Measurements from ENCODE around the gene HAUS2.
A peak's percentile ranks its signal among the peaks of the same experiment; 100 is the strongest.
"Not testable (repeated sequence)": the region's sequence is repeated elsewhere in the genome, so short reads cannot be mapped to it uniquely, and the experiment has no call there.

Gene HAUS2

DNA sequence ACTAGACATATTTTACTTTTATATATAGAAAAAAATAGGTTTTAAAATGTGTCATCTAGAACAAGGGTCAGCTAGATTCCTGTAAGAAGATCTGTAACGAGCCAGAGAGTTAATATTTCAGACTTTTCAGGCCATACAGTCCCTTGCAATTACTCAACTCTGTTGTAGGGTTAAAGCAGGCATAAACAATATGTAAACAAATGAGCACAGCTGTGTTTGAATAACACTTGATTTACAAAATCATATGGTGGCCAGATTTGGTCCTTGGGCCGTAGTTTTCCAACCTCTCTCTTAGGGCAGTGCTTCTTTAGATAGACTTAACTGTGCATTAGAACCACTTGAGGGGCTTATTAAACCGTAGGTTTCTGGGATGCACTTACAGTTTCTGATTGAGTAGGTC is 19.7 kb upstream of the HAUS2 start:
- H3K36me3 ChIP-seq (ENCODE audit: control insufficient read depth, insufficient read depth, low read length), result peaks cover 57% of the 10 kb centered on the region
- WGBS, 2 experiments (ENCODE audit: insufficient coverage in 2 of 2), result 89 to 100% methylated on average over 2 of the region's 3 CpGs

GRCh38 chr15:42533246-42533645 is 15.4 kb upstream of the HAUS2 start:
- no peak overlapping the region for H3K27ac ChIP-seq (ENCODE audit: low read depth, low read length, severe bottlenecking)
- no peaks in the 10 kb centered on the region for H3K9me3 ChIP-seq (ENCODE audit: control insufficient read depth, low read length)
- no peaks in the 10 kb centered on the region for H3K4me1 ChIP-seq (ENCODE audit: control insufficient read depth, insufficient read depth, low read length, poor library complexity, severe bottlenecking)
- peaks cover 46% of the 10 kb centered on the region for H3K36me3 ChIP-seq (ENCODE audit: control insufficient read depth, insufficient read depth, low read length)
- no CpG with 5 or more reads among the region's 1 CpG for WGBS, 2 experiments (ENCODE audit: insufficient coverage in 2 of 2)
- H3K4me3 ChIP-seq (ENCODE audit: extremely low read depth, insufficient read depth, low read length, poor library complexity, severe bottlenecking), result no peak overlapping the region

More for the DNA sequence above, 19.7 kb upstream of the HAUS2 start:
- H3K4me3 ChIP-seq (ENCODE audit: extremely low read depth, insufficient read depth, low read length, poor library complexity, severe bottlenecking), result no peak overlapping the region
- no peaks in the 10 kb centered on the region for H3K4me1 ChIP-seq (ENCODE audit: control insufficient read depth, insufficient read depth, low read length, poor library complexity, severe bottlenecking)
- no peaks in the 10 kb centered on the region for H3K9me3 ChIP-seq (ENCODE audit: control insufficient read depth, low read length)
- no peak overlapping the region for H3K27ac ChIP-seq (ENCODE audit: low read depth, low read length, severe bottlenecking)

DNA sequence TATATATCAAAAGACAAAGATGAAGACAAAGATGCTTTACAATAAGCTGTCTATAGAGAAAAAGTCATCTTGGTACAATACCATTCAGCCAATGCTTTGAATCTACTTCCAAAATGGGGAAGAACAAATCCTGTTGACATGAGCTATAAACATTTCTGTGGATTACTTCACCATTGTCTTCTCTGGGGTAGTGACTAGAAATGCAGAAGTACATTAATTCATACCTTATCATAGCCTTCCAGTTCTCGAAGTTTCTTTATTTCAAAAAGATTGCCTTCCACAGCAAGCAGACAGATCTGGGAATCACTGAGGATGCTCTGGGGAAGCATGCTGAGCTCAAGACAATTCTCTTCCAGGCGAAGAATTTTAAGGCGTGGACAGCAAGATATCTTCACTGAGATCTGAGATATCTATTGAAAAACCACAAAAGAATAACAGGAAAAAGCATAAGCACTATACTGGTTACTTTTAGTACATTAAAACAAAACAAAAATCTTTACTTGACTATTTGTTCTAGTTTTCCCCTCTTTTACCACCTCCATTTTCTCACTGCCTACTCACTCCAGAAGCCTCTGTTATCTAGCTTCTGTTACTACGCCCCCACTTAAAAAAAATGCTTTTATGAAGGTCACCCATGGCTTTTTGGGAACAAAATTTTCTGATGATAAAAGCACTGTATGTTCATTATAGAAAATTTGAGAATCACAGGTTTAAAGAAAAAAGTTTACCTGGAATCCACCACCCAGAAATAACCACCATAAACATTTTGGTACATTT is 3.6 kb upstream of the HAUS2 start:
- peaks cover 52% of the 10 kb centered on the region for H3K36me3 ChIP-seq (ENCODE audit: control insufficient read depth, insufficient read depth, low read length)
- peaks cover 12% of the 10 kb centered on the region for H3K4me1 ChIP-seq (ENCODE audit: control insufficient read depth, insufficient read depth, low read length, poor library complexity, severe bottlenecking)
- H3K27ac ChIP-seq (ENCODE audit: low read depth, low read length, severe bottlenecking), result no peak overlapping the region
- H3K4me3 ChIP-seq (ENCODE audit: extremely low read depth, insufficient read depth, low read length, poor library complexity, severe bottlenecking), result no peak overlapping the region
- 90 to 100% methylated on average over 1 to 2 of the region's 4 CpGs for WGBS, 2 experiments (ENCODE audit: insufficient coverage in 2 of 2)
- no peaks in the 10 kb centered on the region for H3K9me3 ChIP-seq (ENCODE audit: control insufficient read depth, low read length)

DNA sequence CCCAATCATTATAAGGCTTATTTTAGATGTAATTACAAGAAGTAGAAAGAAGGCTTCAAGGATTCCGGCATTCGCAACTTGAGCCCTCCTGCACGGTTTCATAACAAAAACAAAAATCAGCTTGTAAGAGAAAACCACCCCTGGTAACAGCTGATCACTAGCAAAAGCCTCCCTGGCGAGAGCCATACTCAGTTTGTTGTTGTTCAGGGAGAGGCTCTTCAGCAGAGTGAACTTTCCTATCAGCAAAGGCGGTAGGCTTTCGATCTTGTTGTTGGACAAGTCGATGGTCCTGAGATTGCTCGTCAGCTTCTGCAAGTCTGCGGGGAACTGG is 755 bp upstream of the HAUS2 start:
- H3K36me3 ChIP-seq (ENCODE audit: control insufficient read depth, insufficient read depth, low read length), result peaks cover 34% of the 10 kb centered on the region
- peaks cover 12% of the 10 kb centered on the region for H3K4me1 ChIP-seq (ENCODE audit: control insufficient read depth, insufficient read depth, low read length, poor library complexity, severe bottlenecking)
- no peaks in the 10 kb centered on the region for H3K9me3 ChIP-seq (ENCODE audit: control insufficient read depth, low read length)
- H3K27ac ChIP-seq (ENCODE audit: low read depth, low read length, severe bottlenecking), result peak overlapping the region; percentile 52
- 2 to 3% methylated on average over 6 of the region's 9 CpGs for WGBS, 2 experiments (ENCODE audit: insufficient coverage in 2 of 2)
- peak overlapping the region; percentile 91 for H3K4me3 ChIP-seq (ENCODE audit: extremely low read depth, insufficient read depth, low read length, poor library complexity, severe bottlenecking)

- no peaks in the 10 kb centered on the region for H3K9me3 ChIP-seq (ENCODE audit: control insufficient read depth, low read length)
- WGBS, 2 experiments (ENCODE audit: insufficient coverage in 2 of 2), result 0% methylated on average over 5 to 6 of the region's 15 CpGs
- peak overlapping the region; percentile 52 for H3K27ac ChIP-seq (ENCODE audit: low read depth, low read length, severe bottlenecking)
- peaks cover 26% of the 10 kb centered on the region for H3K36me3 ChIP-seq (ENCODE audit: control insufficient read depth, insufficient read depth, low read length)
- H3K4me1 ChIP-seq (ENCODE audit: control insufficient read depth, insufficient read depth, low read length, poor library complexity, severe bottlenecking), result peaks cover 12% of the 10 kb centered on the region
- peak overlapping the region; percentile 91 for H3K4me3 ChIP-seq (ENCODE audit: extremely low read depth, insufficient read depth, low read length, poor library complexity, severe bottlenecking)
These were observed 424 bp downstream of the HAUS2 start for GRCh38 chr15:42549032-42549491.

- peak overlapping the region; percentile 91 for H3K4me3 ChIP-seq (ENCODE audit: extremely low read depth, insufficient read depth, low read length, poor library complexity, severe bottlenecking)
- H3K36me3 ChIP-seq (ENCODE audit: control insufficient read depth, insufficient read depth, low read length), result peaks cover 20% of the 10 kb centered on the region
- WGBS, 2 experiments (ENCODE audit: insufficient coverage in 2 of 2), result 45 to 80% methylated on average over 4 to 7 of the region's 12 CpGs
- H3K27ac ChIP-seq (ENCODE audit: low read depth, low read length, severe bottlenecking), result no peak overlapping the region
- no peaks in the 10 kb centered on the region for H3K9me3 ChIP-seq (ENCODE audit: control insufficient read depth, low read length)
- peaks cover 12% of the 10 kb centered on the region for H3K4me1 ChIP-seq (ENCODE audit: control insufficient read depth, insufficient read depth, low read length, poor library complexity, severe bottlenecking)
These were observed 1.2 kb downstream of the HAUS2 start for GRCh38 chr15:42549741-42550392.

- WGBS, 2 experiments (ENCODE audit: insufficient coverage in 2 of 2), result 100% methylated on average over 1 of the region's 1 CpG; no CpG with 5 or more reads in 1 of the 2 experiments
These were observed 4.9 kb downstream of the HAUS2 start for GRCh38 chr15:42553554-42553953.

DNA sequence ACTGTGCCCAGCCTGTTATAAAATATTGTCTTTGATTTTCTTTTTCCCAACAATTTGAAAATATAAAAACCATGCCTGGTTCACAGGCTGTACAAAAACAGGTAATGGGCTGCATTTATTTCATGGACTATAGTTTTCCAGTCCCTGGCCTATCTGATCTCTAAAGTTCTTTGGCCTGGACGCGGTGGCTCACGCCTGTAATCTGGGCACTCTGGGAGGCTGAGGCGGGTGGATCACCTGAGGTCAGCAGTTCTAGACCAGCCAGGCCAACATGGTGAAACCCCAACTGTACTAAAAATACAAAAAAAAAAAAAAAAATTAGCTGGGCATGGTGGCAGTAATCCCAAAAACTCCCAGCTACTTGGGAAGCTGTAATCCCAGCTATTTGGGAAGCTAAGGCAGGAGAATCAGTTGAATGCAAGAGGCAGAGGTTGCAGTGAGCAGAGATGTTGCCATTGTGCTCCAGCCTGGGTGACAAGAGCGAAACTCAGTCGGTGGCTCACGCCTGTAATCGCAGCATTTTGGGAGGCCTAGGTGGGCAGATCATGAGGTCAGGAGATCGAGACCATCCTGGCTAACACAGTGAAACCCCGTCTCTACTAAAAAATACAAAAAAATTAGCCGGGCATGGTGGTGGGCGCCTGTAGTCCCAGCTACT is 8.0 kb downstream of the HAUS2 start:
- peaks cover 50% of the 10 kb centered on the region for H3K36me3 ChIP-seq (ENCODE audit: control insufficient read depth, insufficient read depth, low read length)
- H3K9me3 ChIP-seq (ENCODE audit: control insufficient read depth, low read length); H3K4me3 ChIP-seq (ENCODE audit: extremely low read depth, insufficient read depth, low read length, poor library complexity, severe bottlenecking); H3K4me1 ChIP-seq (ENCODE audit: control insufficient read depth, insufficient read depth, low read length, poor library complexity, severe bottlenecking); H3K27ac ChIP-seq (ENCODE audit: low read depth, low read length, severe bottlenecking): not testable (repeated sequence)
- 96 to 100% methylated on average over 4 to 6 of the region's 12 CpGs for WGBS, 2 experiments (ENCODE audit: insufficient coverage in 2 of 2)

More at GRCh38 chr15:42553554-42553953, 4.9 kb downstream of the HAUS2 start:
- H3K9me3 ChIP-seq (ENCODE audit: control insufficient read depth, low read length), result no peaks in the 10 kb centered on the region
- H3K27ac ChIP-seq (ENCODE audit: low read depth, low read length, severe bottlenecking), result no peak overlapping the region
- H3K4me1 ChIP-seq (ENCODE audit: control insufficient read depth, insufficient read depth, low read length, poor library complexity, severe bottlenecking), result no peaks in the 10 kb centered on the region
- peaks cover 21% of the 10 kb centered on the region for H3K36me3 ChIP-seq (ENCODE audit: control insufficient read depth, insufficient read depth, low read length)
- H3K4me3 ChIP-seq (ENCODE audit: extremely low read depth, insufficient read depth, low read length, poor library complexity, severe bottlenecking), result no peak overlapping the region

GRCh38 chr15:42558739-42559138 is 10.1 kb downstream of the HAUS2 start:
- H3K27ac ChIP-seq (ENCODE audit: low read depth, low read length, severe bottlenecking), result no peak overlapping the region
- no peaks in the 10 kb centered on the region for H3K9me3 ChIP-seq (ENCODE audit: control insufficient read depth, low read length)
- WGBS, 2 experiments (ENCODE audit: insufficient coverage in 2 of 2), result 81% methylated on average over 3 of the region's 3 CpGs; no CpG with 5 or more reads in 1 of the 2 experiments
- peaks cover 67% of the 10 kb centered on the region for H3K36me3 ChIP-seq (ENCODE audit: control insufficient read depth, insufficient read depth, low read length)
- no peaks in the 10 kb centered on the region for H3K4me1 ChIP-seq (ENCODE audit: control insufficient read depth, insufficient read depth, low read length, poor library complexity, severe bottlenecking)
- H3K4me3 ChIP-seq (ENCODE audit: extremely low read depth, insufficient read depth, low read length, poor library complexity, severe bottlenecking), result no peak overlapping the region

GRCh38 chr15:42575188-42576039 is 26.8 kb downstream of the HAUS2 start, which contains the start of gene STARD9:
TSS of gene STARD9 (plus strand) at chr15:42575606. CDS start at chr15:42575716, 110 bp downstream.
- H3K27ac ChIP-seq (ENCODE audit: low read depth, low read length, severe bottlenecking), result peak within 1 kb of the TSS; percentile 49
- no peaks in the 10 kb centered on the region for H3K4me1 ChIP-seq (ENCODE audit: control insufficient read depth, insufficient read depth, low read length, poor library complexity, severe bottlenecking)
- H3K4me3 ChIP-seq (ENCODE audit: extremely low read depth, insufficient read depth, low read length, poor library complexity, severe bottlenecking), result peak within 1 kb of the TSS; percentile 68
- H3K36me3 ChIP-seq (ENCODE audit: control insufficient read depth, insufficient read depth, low read length), result no peaks in the 10 kb centered on the region
- 0% methylated on average over 77 to 79 of the region's 95 CpGs for WGBS, 2 experiments (ENCODE audit: insufficient coverage in 2 of 2)
- no peaks in the 10 kb centered on the region for H3K9me3 ChIP-seq (ENCODE audit: control insufficient read depth, low read length)

Measured in mesodermal cell (in vitro differentiated cells).